Inferior parietal cortex (tissue), 1 donor: ENCODE measurements around the gene HIPK2.
"Not testable (repeated sequence)": the region's sequence is repeated elsewhere in the genome, so short reads cannot be mapped to it uniquely, and the experiment has no call there.

Source experiments
- DNase-seq: peaks from one replicate; pipeline ENCODE4 v3.0.0-alpha.2; 2016; ENCODE audit errors: extremely low spot score

HIPK2 gene

GRCh38 chr7:139568813-139569490, 208.8 kb downstream of the HIPK2 start:
- no peak for DNase-seq

GRCh38 chr7:139568346-139568675, 209.5 kb downstream of the HIPK2 start:
- no peak for DNase-seq

GRCh38 chr7:139567647-139568345, 210.0 kb downstream of the HIPK2 start:
- DNase-seq: no peak

- DNase-seq: no peak
Measured at GRCh38 chr7:139566736-139567646, 210.8 kb downstream of the HIPK2 start.

- DNase-seq: no peak
Measured at GRCh38 chr7:139566075-139566474, 211.7 kb downstream of the HIPK2 start.

- DNase-seq: no peak
Measured at GRCh38 chr7:139563856-139564255, 213.9 kb downstream of the HIPK2 start.

- no peak for DNase-seq
Measured at GRCh38 chr7:139562961-139563565, 214.7 kb downstream of the HIPK2 start.

- no peak for DNase-seq
Measured at GRCh38 chr7:139562491-139562890, 215.3 kb downstream of the HIPK2 start.

- no peak for DNase-seq
Measured at GRCh38 chr7:139560678-139561077, 217.1 kb downstream of the HIPK2 start.

- DNase-seq: no peak
Measured at GRCh38 chr7:139560199-139560598, 217.6 kb downstream of the HIPK2 start.

- DNase-seq: no peak
Measured at GRCh38 chr7:139559364-139560105, 218.3 kb downstream of the HIPK2 start.

GRCh38 chr7:139557857-139558581, 219.8 kb downstream of the HIPK2 start:
- no peak for DNase-seq

GRCh38 chr7:139553991-139554700, 223.7 kb downstream of the HIPK2 start:
- not testable (repeated sequence) for DNase-seq

- DNase-seq: no peak
Measured at GRCh38 chr7:139548302-139549028, 229.3 kb downstream of the HIPK2 start.

GRCh38 chr7:139544645-139545044, 233.2 kb downstream of the HIPK2 start:
- no peak for DNase-seq

GRCh38 chr7:139543801-139544603, 233.8 kb downstream of the HIPK2 start:
- DNase-seq: no peak

GRCh38 chr7:139542308-139543151, 235.3 kb downstream of the HIPK2 start:
- no peak for DNase-seq
